GM18505 (cell line): ENCODE results near the gene PDE6G.

Experiments
- ATAC-seq: cut with Tn5 transposase; IDR thresholded peaks from one replicate; pipeline ENCODE4 v1.9.1; 2021; ENCODE audit not compliant: unreplicated experiment
- POLR2A ChIP-seq: IDR thresholded peaks from 4 replicates; pipeline ENCODE4 v1.6.1; 2011; ENCODE audit warnings: borderline replicate concordance; ENCODE audit not compliant: insufficient read depth, insufficient read length; ENCODE audit errors: extremely low read depth

The PDE6G gene

GRCh38 chr17:81612172-81612970 lies 44.0 kb downstream of the PDE6G start:
- no peak for TF ChIP-seq POLR2A
- ATAC-seq, result no peak

- no peak for TF ChIP-seq POLR2A
- no peak for ATAC-seq
Observed at GRCh38 chr17:81609541-81610311, 46.6 kb downstream of the PDE6G start.

- no peak for TF ChIP-seq POLR2A
- no peak for ATAC-seq
Observed at GRCh38 chr17:81608605-81609004, 47.7 kb downstream of the PDE6G start.

- ATAC-seq, result no peak
- TF ChIP-seq POLR2A, result no peak
Observed at GRCh38 chr17:81608082-81608481, 48.3 kb downstream of the PDE6G start.

- ATAC-seq, result no peak
- no peak for TF ChIP-seq POLR2A
Observed at GRCh38 chr17:81607431-81607830, 48.9 kb downstream of the PDE6G start.

GRCh38 chr17:81603846-81604610 lies 52.3 kb downstream of the PDE6G start:
- no peak for ATAC-seq
- no peak for TF ChIP-seq POLR2A

GRCh38 chr17:81601525-81602120 lies 54.7 kb downstream of the PDE6G start:
- TF ChIP-seq POLR2A, result no peak
- ATAC-seq, result no peak
